ENCODE data around the gene KDM1A. TPM values are rescaled to one million over a fixed set of nuclear protein-coding genes. Genes with fewer than 3 reads are reported as not detected.

Gene KDM1A
- total RNA-seq, 1 donor from 2014 or later: 258 TPM

- H3K9me3 Mint-ChIP-seq: no peaks in the 10 kb centered on the region
- H3K27me3 Mint-ChIP-seq (ENCODE audit: low read depth): no peaks in the 10 kb centered on the region
- H3K36me3 Mint-ChIP-seq (ENCODE audit: low read depth): peaks cover 10% of the 10 kb centered on the region
- TF ChIP-seq CTCF (conservative IDR thresholded peaks at IDR 0.05): no peak
- no peak for DNase-seq (ENCODE audit: low read depth, low spot score)
- H3K4me1 Mint-ChIP-seq: no peaks in the 10 kb centered on the region
- H3K4me3 Mint-ChIP-seq: no peak overlapping the region
- no peak overlapping the region for H3K27ac Mint-ChIP-seq (ENCODE audit: unreplicated experiment)
Observed at GRCh38 chr1:23051290-23051909, 32.1 kb downstream of the KDM1A start.

- Mint-ChIP-seq H3K9me3 (no peaks in the 10 kb centered on the region), H3K27me3 (ENCODE audit: low read depth) (no peaks in the 10 kb centered on the region), H3K4me3 (no peak overlapping the region), H3K27ac (ENCODE audit: unreplicated experiment) (no peak overlapping the region), H3K36me3 (ENCODE audit: low read depth) (peaks cover 28% of the 10 kb centered on the region), H3K4me1 (no peaks in the 10 kb centered on the region)
- DNase-seq (ENCODE audit: low read depth, low spot score): no peak
- no peak for TF ChIP-seq CTCF (conservative IDR thresholded peaks at IDR 0.05)
Observed at GRCh38 chr1:23057301-23057700, 38.0 kb downstream of the KDM1A start.

- no peak overlapping the region for H3K27ac Mint-ChIP-seq (ENCODE audit: unreplicated experiment)
- no peaks in the 10 kb centered on the region for H3K4me1 Mint-ChIP-seq
- DNase-seq (ENCODE audit: low read depth, low spot score): no peak
- no peaks in the 10 kb centered on the region for H3K9me3 Mint-ChIP-seq
- no peaks in the 10 kb centered on the region for H3K27me3 Mint-ChIP-seq (ENCODE audit: low read depth)
- TF ChIP-seq CTCF (conservative IDR thresholded peaks at IDR 0.05): no peak
- no peak overlapping the region for H3K4me3 Mint-ChIP-seq
- H3K36me3 Mint-ChIP-seq (ENCODE audit: low read depth): peaks cover 20% of the 10 kb centered on the region
Observed at GRCh38 chr1:23062271-23062670, 43.0 kb downstream of the KDM1A start.

GRCh38 chr1:23065385-23065784 lies 46.1 kb downstream of the KDM1A start:
- H3K4me3 Mint-ChIP-seq: no peak overlapping the region
- no peak for DNase-seq (ENCODE audit: low read depth, low spot score)
- H3K27ac Mint-ChIP-seq (ENCODE audit: unreplicated experiment): no peak overlapping the region
- peaks cover 20% of the 10 kb centered on the region for H3K36me3 Mint-ChIP-seq (ENCODE audit: low read depth)
- no peak for TF ChIP-seq CTCF (conservative IDR thresholded peaks at IDR 0.05)
- H3K4me1 Mint-ChIP-seq: no peaks in the 10 kb centered on the region
- no peaks in the 10 kb centered on the region for H3K9me3 Mint-ChIP-seq
- H3K27me3 Mint-ChIP-seq (ENCODE audit: low read depth): no peaks in the 10 kb centered on the region

GRCh38 chr1:23066075-23066474 lies 46.8 kb downstream of the KDM1A start:
- Mint-ChIP-seq H3K4me3 (no peak overlapping the region), H3K9me3 (no peaks in the 10 kb centered on the region), H3K27me3 (ENCODE audit: low read depth) (no peaks in the 10 kb centered on the region), H3K36me3 (ENCODE audit: low read depth) (peaks cover 21% of the 10 kb centered on the region), H3K27ac (ENCODE audit: unreplicated experiment) (no peak overlapping the region), H3K4me1 (no peaks in the 10 kb centered on the region)
- TF ChIP-seq CTCF (conservative IDR thresholded peaks at IDR 0.05): no peak
- no peak for DNase-seq (ENCODE audit: low read depth, low spot score)
